Measurements from ENCODE around the gene CLNK. TPM values are rescaled to one million over a fixed set of nuclear protein-coding genes. Genes with fewer than 3 reads are reported as not detected.

Gene CLNK
- total RNA-seq, 1 experiment from 2014 or later: not detected

- Histone ChIP-seq H3K79me2 (ENCODE audit: insufficient read depth, low read length) (no peaks in the 10 kb centered on the region), H3K36me3 (ENCODE audit: control insufficient read depth in 1 of 2, insufficient read depth in 2 of 2, low read length in 2 of 2) (no peaks in the 10 kb centered on the region), H3K4me1 (ENCODE audit: control insufficient read depth in 1 of 2, insufficient read depth in 2 of 2, low read length in 2 of 2) (peaks cover 11 to 23% of the 10 kb centered on the region in 2 experiments; a peak in 2 of 4 replicates), H3K9me3 (ENCODE audit: control insufficient read depth in 1 of 2, insufficient read depth in 1 of 2, low read depth in 1 of 2, low read length in 2 of 2) (no peaks in the 10 kb centered on the region), H2AFZ (ENCODE audit: low read depth, low read length, poor library complexity, severe bottlenecking) (no peak overlapping the region), H3K27me3 (ENCODE audit: insufficient read depth, low read length) (no peaks in the 10 kb centered on the region), H3K4me3 (replicated peaks in 1 of 2; ENCODE audit: low read depth in 1 of 2, low read length in 2 of 2) (no peak overlapping the region), H4K20me1 (ENCODE audit: insufficient read depth) (no peaks in the 10 kb centered on the region), H3K27ac (ENCODE audit: low read depth, low read length) (no peak overlapping the region), H3K9ac (ENCODE audit: low read length) (no peak overlapping the region), H3K4me2 (ENCODE audit: low read length) (no peak overlapping the region), H3K9me2 (ENCODE audit: insufficient read depth) (no peaks in the 10 kb centered on the region)
- no peak for ATAC-seq
- TF ChIP-seq EGR1 (IDR thresholded peaks at IDR 0.05; ENCODE audit: low read depth) (no peak), RAD21 (IDR thresholded peaks at IDR 0.05; ENCODE audit: low read depth) (no peak), CEBPB (IDR thresholded peaks at IDR 0.05; ENCODE audit: low read depth) (no peak), SRF (IDR thresholded peaks at IDR 0.05; ENCODE audit: low read depth) (no peak), ELF1 (IDR thresholded peaks at IDR 0.05; ENCODE audit: borderline replicate concordance, low read depth) (no peak), POLR2AphosphoS5 (IDR thresholded peaks at IDR 0.05; ENCODE audit: low read depth, low read length) (no peak), POLR2A (IDR thresholded peaks at IDR 0.05; ENCODE audit: borderline replicate concordance, extremely low read depth, insufficient read depth, insufficient read length) (no peak)
- no TSS peak for BruUV-seq (replicated peaks)
- CTCF ChIA-PET: interaction anchor here (0.9 to 3.0 kb wide), 3 partner anchors 9 to 378 kb away, joined by 4 to 18 read pairs (median 4); no protein-coding TSS in a partner anchor
- RAD21 ChIA-PET (ENCODE audit: low non-redundant PET in 1 of 2, low total read pairs in 2 of 2, uncharacterized antibody in 2 of 2, unreplicated experiment in 2 of 2): no interaction called here
- POLR2A ChIA-PET: no interaction called here
- DNase-seq (ENCODE audit: low read depth, low spot score): no peak
- intact Hi-C loops (cut with micrococcal nuclease): loop anchor here (5.0 to 10.0 kb wide), 2 partner anchors 131 to 519 kb away; no protein-coding TSS in a partner anchor
Observed at GRCh38 chr4:10535912-10536311, 148.7 kb downstream of the CLNK start.

GRCh38 chr4:10534820-10535219 lies 149.7 kb downstream of the CLNK start:
- H3K4me1 ChIP-seq (ENCODE audit: control insufficient read depth in 1 of 2, insufficient read depth in 2 of 2, low read length in 2 of 2): peaks cover 20 to 33% of the 10 kb centered on the region in 2 experiments
- RAD21 ChIA-PET (ENCODE audit: low non-redundant PET in 1 of 2, low total read pairs in 2 of 2, uncharacterized antibody in 2 of 2, unreplicated experiment in 2 of 2): no interaction called here
- TF ChIP-seq SP1 (IDR thresholded peaks at IDR 0.05; ENCODE audit: low read depth) (no peak), EGR1 (IDR thresholded peaks at IDR 0.05; ENCODE audit: low read depth) (no peak), FOSL1 (IDR thresholded peaks at IDR 0.05; ENCODE audit: low read depth) (no peak), CTCF (IDR thresholded peaks at IDR 0.05 in 2 of 3, conservative IDR thresholded peaks at IDR 0.05 in 1 of 3; ENCODE audit: borderline replicate concordance in 1 of 3, insufficient read depth in 1 of 3, low read depth in 2 of 3, low read length in 2 of 3) (no peak), SRF (IDR thresholded peaks at IDR 0.05; ENCODE audit: low read depth) (no peak), RAD21 (IDR thresholded peaks at IDR 0.05; ENCODE audit: low read depth) (no peak), TCF7L2 (IDR thresholded peaks at IDR 0.05; ENCODE audit: borderline replicate concordance, extremely low read depth, insufficient read depth, insufficient read length) (no peak)
- no peak for DNase-seq (ENCODE audit: low read depth, low spot score)
- POLR2A ChIA-PET: no interaction called here
- intact Hi-C loops (cut with micrococcal nuclease): loop anchor here (5.0 to 10.0 kb wide), 2 partner anchors 130 to 518 kb away; no protein-coding TSS in a partner anchor
- H3K27me3 ChIP-seq (ENCODE audit: insufficient read depth, low read length): no peaks in the 10 kb centered on the region
- no peak overlapping the region for H3K4me2 ChIP-seq (ENCODE audit: low read length)
- H3K36me3 ChIP-seq (ENCODE audit: control insufficient read depth in 1 of 2, insufficient read depth in 2 of 2, low read length in 2 of 2): no peaks in the 10 kb centered on the region
- H3K9ac ChIP-seq (ENCODE audit: low read length): no peak overlapping the region
- H3K9me2 ChIP-seq (ENCODE audit: insufficient read depth): no peaks in the 10 kb centered on the region
- no peaks in the 10 kb centered on the region for H3K9me3 ChIP-seq (ENCODE audit: control insufficient read depth in 1 of 2, insufficient read depth in 1 of 2, low read depth in 1 of 2, low read length in 2 of 2)
- H3K79me2 ChIP-seq (ENCODE audit: insufficient read depth, low read length): no peaks in the 10 kb centered on the region
- H3K27ac ChIP-seq (ENCODE audit: low read depth, low read length): no peak overlapping the region
- CTCF ChIA-PET: no interaction called here
- no peak for ATAC-seq
- BruUV-seq (replicated peaks): no TSS peak
- H4K20me1 ChIP-seq (ENCODE audit: insufficient read depth): no peaks in the 10 kb centered on the region
- no peak overlapping the region for H2AFZ ChIP-seq (ENCODE audit: low read depth, low read length, poor library complexity, severe bottlenecking)
- no peak overlapping the region for H3K4me3 ChIP-seq (replicated peaks in 1 of 2; ENCODE audit: low read depth in 1 of 2, low read length in 2 of 2)

All from HCT116 (cell line).